Smooth muscle cell (in vitro differentiated cells): ENCODE data around the gene SPATA19. TPM values are rescaled to one million over a fixed set of nuclear protein-coding genes. Genes with fewer than 3 reads are reported as not detected.

ENCODE experiments used
- DNase-seq: peaks from one replicate; lab custom pipeline; 2025; ENCODE audit not compliant: unreplicated experiment; lab: John Stamatoyannopoulos, UW
- H2AFZ ChIP-seq: fragments of 200-600 bp; sonication (generic); 2 replicates; pipeline ENCODE4 v1.6.0; 2016; ENCODE audit warnings: antibody characterized with exemption, low read depth, mild to moderate bottlenecking
- H3F3A ChIP-seq: fragments of 200-600 bp; sonication (generic); 2 replicates; pipeline ENCODE4 v1.6.0; 2017; ENCODE audit warnings: antibody characterized with exemption, low read depth
- H3K27ac ChIP-seq: fragments of 200-600 bp; sonication (generic); 2 replicates; pipeline ENCODE4 v1.5.1; 2016; ENCODE audit warnings: low read depth, mild to moderate bottlenecking
- H3K27me3 ChIP-seq: fragments of 200-600 bp; sonication (generic); 2 replicates; pipeline ENCODE4 v1.6.1; 2016; ENCODE audit warnings: low read depth, mild to moderate bottlenecking
- H3K36me3 ChIP-seq: fragments of 200-600 bp; sonication (generic); 2 replicates; pipeline ENCODE4 v1.5.1; 2016; ENCODE audit warnings: low read depth
- H3K4me1 ChIP-seq: fragments of 200-600 bp; sonication (generic); 2 replicates; pipeline ENCODE4 v1.5.1; 2016; ENCODE audit warnings: low read depth
- H3K4me2 ChIP-seq: fragments of 200-600 bp; sonication (generic); 2 replicates; pipeline ENCODE4 v1.6.0; 2016; ENCODE audit warnings: mild to moderate bottlenecking
- H3K4me3 ChIP-seq: fragments of 200-600 bp; sonication (generic); 2 replicates; pipeline ENCODE4 v1.5.1; 2016; ENCODE audit warnings: mild to moderate bottlenecking
- H3K79me2 ChIP-seq: fragments of 200-600 bp; sonication (generic); 2 replicates; pipeline ENCODE4 v1.6.0; 2016; ENCODE audit warnings: low read depth, mild to moderate bottlenecking
- H3K9ac ChIP-seq: fragments of 200-600 bp; sonication (generic); 2 replicates; pipeline ENCODE4 v1.6.0; 2016; ENCODE audit warnings: low read depth
- H3K9me3 ChIP-seq: fragments of 200-600 bp; sonication (generic); replicated peaks from 2 replicates; pipeline ENCODE4 v1.5.1; 2016; ENCODE audit warnings: low read depth
- H4K20me1 ChIP-seq: fragments of 200-600 bp; sonication (generic); 2 replicates; pipeline ENCODE4 v1.6.0; 2016; ENCODE audit warnings: low read depth
- CTCF ChIP-seq: fragments of 200-600 bp; sonication (generic); IDR thresholded peaks from 2 replicates; pipeline ENCODE4 v1.5.1; 2017; ENCODE audit warnings: borderline replicate concordance, mild to moderate bottlenecking, antibody characterized with exemption; ENCODE audit not compliant: insufficient read depth, poor library complexity, severe bottlenecking
- WGBS: methylation state at CpG from one replicate; pipeline ENCODE4 v1.1.7; 2016; ENCODE audit warnings: low lambda C conversion rate; 5-methylcytosine and 5-hydroxymethylcytosine counted together
- polyA plus RNA-seq: library from polyadenylated mRNA; unstranded; fragments of >200 nt; fragmentation: Nextera tagmentation; extraction: Ambion mirVana; gene quantifications from 2 replicates; pipeline ENCODE4 v1.2.1, GENCODE V29; 2016
- total RNA-seq: library from RNA; depleted of rRNA; stranded (reverse); fragments of >200 nt; gene quantifications from 2 replicates; pipeline ENCODE4 v1.2.3, GENCODE V29; 2014

The SPATA19 gene
- total and polyA plus RNA-seq, 2 experiments from 2014 or later, result 0.76 TPM; not detected in 1

GRCh38 chr11:133834682-133835592 is 10.4 kb downstream of the SPATA19 start:
- H3F3A ChIP-seq, result no peaks in the 10 kb centered on the region
- H3K4me1 ChIP-seq, result no peaks in the 10 kb centered on the region
- H2AFZ ChIP-seq, result no peak overlapping the region
- H4K20me1 ChIP-seq, result no peaks in the 10 kb centered on the region
- H3K9ac ChIP-seq, result no peak overlapping the region
- 43% methylated on average over 11 of the region's 11 CpGs for WGBS
- DNase-seq, result no peak
- no peak overlapping the region for H3K27ac ChIP-seq
- H3K79me2 ChIP-seq, result no peaks in the 10 kb centered on the region
- H3K9me3 ChIP-seq, result no peaks in the 10 kb centered on the region
- no peaks in the 10 kb centered on the region for H3K36me3 ChIP-seq
- TF ChIP-seq CTCF, result peak; percentile 76
- H3K4me3 ChIP-seq, result no peak overlapping the region
- H3K27me3 ChIP-seq, result peaks cover 3% of the 10 kb centered on the region
- no peak overlapping the region for H3K4me2 ChIP-seq

GRCh38 chr11:133833898-133834681 is 11.2 kb downstream of the SPATA19 start:
- H3K27ac ChIP-seq, result no peak overlapping the region
- H3K9ac ChIP-seq, result no peak overlapping the region
- H4K20me1 ChIP-seq, result no peaks in the 10 kb centered on the region
- no peaks in the 10 kb centered on the region for H3K9me3 ChIP-seq
- no peaks in the 10 kb centered on the region for H3K36me3 ChIP-seq
- no peak for TF ChIP-seq CTCF
- H3K79me2 ChIP-seq, result no peaks in the 10 kb centered on the region
- no peaks in the 10 kb centered on the region for H3K4me1 ChIP-seq
- H2AFZ ChIP-seq, result no peak overlapping the region
- DNase-seq, result no peak
- H3K4me2 ChIP-seq, result no peak overlapping the region
- H3K4me3 ChIP-seq, result no peak overlapping the region
- peaks cover 6% of the 10 kb centered on the region for H3K27me3 ChIP-seq
- H3F3A ChIP-seq, result no peaks in the 10 kb centered on the region
- 88% methylated on average over 17 of the region's 17 CpGs for WGBS

GRCh38 chr11:133832991-133833897 is 12.1 kb downstream of the SPATA19 start:
- no peak overlapping the region for H3K27ac ChIP-seq
- H3K4me1 ChIP-seq, result no peaks in the 10 kb centered on the region
- peaks cover 6% of the 10 kb centered on the region for H3K27me3 ChIP-seq
- H4K20me1 ChIP-seq, result no peaks in the 10 kb centered on the region
- H3K9me3 ChIP-seq, result no peaks in the 10 kb centered on the region
- H3F3A ChIP-seq, result no peaks in the 10 kb centered on the region
- no peak overlapping the region for H2AFZ ChIP-seq
- no peaks in the 10 kb centered on the region for H3K79me2 ChIP-seq
- no peaks in the 10 kb centered on the region for H3K36me3 ChIP-seq
- no peak for DNase-seq
- H3K4me3 ChIP-seq, result no peak overlapping the region
- 95% methylated on average over 40 of the region's 86 CpGs for WGBS
- H3K4me2 ChIP-seq, result no peak overlapping the region
- no peak overlapping the region for H3K9ac ChIP-seq
- no peak for TF ChIP-seq CTCF
